Measurements from ENCODE around the gene FAM20C.

- TF ChIP-seq CTCF (IDR thresholded peaks at IDR 0.05) (no peak), POLR2A (IDR thresholded peaks at IDR 0.05) (no peak), POLR2AphosphoS5 (IDR thresholded peaks at IDR 0.05; ENCODE audit: insufficient read depth in 1 of 2, low read depth in 1 of 2) (no peak)
Observed at GRCh38 chr7:214410-215212, 22.2 kb downstream of the FAM20C start.
